SK-N-SH (cell line): ENCODE results near the gene ZC3H7B. TPM values are rescaled to one million over a fixed set of nuclear protein-coding genes. Genes with fewer than 3 reads are reported as not detected.

Source experiments
- CTCF ChIA-PET: fragments of 300-600, 350-600 bp; formaldehyde crosslinking; extraction: SDS; loops from one replicate; lab custom pipeline; 2021; lab: Yijun Ruan, JAX
- POLR2A ChIA-PET: fragments of 350-600 bp; sonication (Branson Sonifier 250); formaldehyde crosslinking; extraction: SDS; loops from one replicate; lab custom pipeline; 2020; ENCODE audit warnings: antibody characterized with exemption, inconsistent platforms; lab: Yijun Ruan, JAX
- DNase-seq: peaks from one replicate; pipeline ENCODE4 v3.0.0; 2012
- H2AFZ ChIP-seq: fragments of 200-600 bp; sonication (generic); 2 replicates; pipeline ENCODE4 v1.8.1; 2016; ENCODE audit warnings: antibody characterized with exemption, mild to moderate bottlenecking, low read depth
- H3F3A ChIP-seq: fragments of 200-600 bp; sonication (generic); replicated peaks from 2 replicates; pipeline ENCODE3; 2016; ENCODE audit warnings: antibody characterized with exemption, mild to moderate bottlenecking; ENCODE audit not compliant: insufficient read depth
- H3K27ac ChIP-seq, 2 experiments: fragments of 200-500 bp in 1 of 2; fragments of 200-600 bp in 1 of 2; sonication (Bioruptor generic) in 1 of 2; sonication (generic), shearing (Covaris generic) in 1 of 2; 2 replicates each; pipeline versions ENCODE4 v1.5.1 to v1.6.1; 2014 to 2016; ENCODE audit warnings: low read depth in 2 of 2, inconsistent platforms in 1 of 2, low read length in 1 of 2, mild to moderate bottlenecking in 1 of 2, mixed read lengths in 1 of 2
- H3K27me3 ChIP-seq: fragments of 200-600 bp; sonication (generic), shearing (Covaris generic); 2 replicates; pipeline ENCODE4 v1.6.1; 2016; ENCODE audit warnings: mixed run types; ENCODE audit not compliant: insufficient read depth
- H3K36me3 ChIP-seq, 2 experiments: fragments of 200-500 bp in 1 of 2; fragments of 200-600 bp in 1 of 2; sonication (Bioruptor generic) in 1 of 2; sonication (generic) in 1 of 2; replicated peaks in 1 of 2; 2 replicates each; pipeline versions ENCODE3 to v1.5.1; 2014 to 2016; ENCODE audit warnings: low read length in 1 of 2, mild to moderate bottlenecking in 1 of 2; ENCODE audit not compliant: insufficient read depth in 2 of 2, control insufficient read depth in 1 of 2
- H3K4me1 ChIP-seq, 2 experiments: fragments of 200-500 bp in 1 of 2; fragments of 200-600 bp in 1 of 2; sonication (Bioruptor generic) in 1 of 2; sonication (generic), shearing (Covaris generic) in 1 of 2; 2 replicates each; pipeline versions ENCODE4 v1.5.1 to v1.6.1; 2014 to 2016; ENCODE audit warnings: low read depth in 1 of 2, low read length in 1 of 2, mixed run types in 1 of 2; ENCODE audit not compliant: insufficient read depth in 2 of 2, control insufficient read depth in 1 of 2
- H3K4me2 ChIP-seq: fragments of 200-600 bp; sonication (generic), shearing (Covaris generic); 2 replicates; pipeline ENCODE4 v1.6.1; 2017; ENCODE audit warnings: mixed run types
- H3K4me3 ChIP-seq, 2 experiments: fragments of 200-500 bp in 1 of 2; fragments of 200-600 bp in 1 of 2; sonication (Bioruptor generic) in 1 of 2; sonication (generic), shearing (Covaris generic) in 1 of 2; 2 replicates each; pipeline versions ENCODE4 v1.5.1 to v1.8.1; 2014 to 2016; ENCODE audit warnings: low read depth in 2 of 2, inconsistent platforms in 1 of 2, low read length in 1 of 2, mild to moderate bottlenecking in 1 of 2, mixed read lengths in 1 of 2, moderate library complexity in 1 of 2
- H3K79me2 ChIP-seq: fragments of 200-600 bp; sonication (generic); 2 replicates; pipeline ENCODE4 v1.8.1; 2017; ENCODE audit warnings: mild to moderate bottlenecking; ENCODE audit not compliant: insufficient read depth
- H3K9ac ChIP-seq: fragments of 200-600 bp; sonication (generic); 2 replicates; pipeline ENCODE4 v1.6.1; 2017; ENCODE audit warnings: mixed run types
- H3K9me2 ChIP-seq: fragments of 200-600 bp; sonication (generic); 2 replicates; pipeline ENCODE4 v1.6.1; 2017; ENCODE audit warnings: mixed run types
- H3K9me3 ChIP-seq: fragments of 200-600 bp; sonication (generic); 2 replicates; pipeline ENCODE4 v1.6.1; 2017; ENCODE audit warnings: mixed run types, mild to moderate bottlenecking, moderate library complexity
- H4K20me1 ChIP-seq: fragments of 200-600 bp; sonication (generic); 2 replicates; pipeline ENCODE4 v1.6.1; 2017; ENCODE audit warnings: mild to moderate bottlenecking, mixed run types; ENCODE audit not compliant: insufficient read depth
- CTCF ChIP-seq: fragments of 200-600 bp; sonication (generic); IDR thresholded peaks from 2 replicates; pipeline ENCODE4 v1.6.1; 2017; ENCODE audit warnings: antibody characterized with exemption, mild to moderate bottlenecking, moderate library complexity
- EZH2phosphoT487 ChIP-seq: fragments of 200-600 bp; sonication (generic); IDR thresholded peaks from 2 replicates; pipeline ENCODE4 v1.6.1; 2017; ENCODE audit warnings: low read depth, mixed run types, mild to moderate bottlenecking, antibody characterized with exemption, moderate library complexity, borderline replicate concordance
- FOSL2 ChIP-seq: IDR thresholded peaks from 2 replicates; pipeline ENCODE4 v1.4.0; 2012; ENCODE audit warnings: low read depth, mild to moderate bottlenecking, moderate library complexity, borderline replicate concordance
- GABPA ChIP-seq: IDR thresholded peaks from 2 replicates; pipeline ENCODE4 v1.4.0; 2012; ENCODE audit warnings: low read depth, mild to moderate bottlenecking
- GATA2 ChIP-seq: sonication (generic); formaldehyde crosslinking; IDR thresholded peaks from 2 replicates; pipeline ENCODE4 v1.5.0; 2020; ENCODE audit warnings: mild to moderate bottlenecking, missing genetic modification reagents
- IRF3 ChIP-seq: fragments of 150-350 bp; IDR thresholded peaks from 2 replicates; pipeline ENCODE4 v1.6.1; 2016; ENCODE audit warnings: mild to moderate bottlenecking, low read depth, low read length
- JUND ChIP-seq: IDR thresholded peaks from 2 replicates; pipeline ENCODE4 v1.4.0; 2012
- MXI1 ChIP-seq: IDR thresholded peaks from 2 replicates; pipeline ENCODE4 v1.6.1; 2012; ENCODE audit warnings: mild to moderate bottlenecking, low read depth, low read length, improper control_type of control experiment
- NFIC ChIP-seq: IDR thresholded peaks from 2 replicates; pipeline ENCODE4 v1.4.0; 2012; ENCODE audit warnings: borderline replicate concordance
- NRF1 ChIP-seq: IDR thresholded peaks from 2 replicates; pipeline ENCODE4 v1.6.1; 2012; ENCODE audit warnings: low read depth, mild to moderate bottlenecking, low read length
- POLR2AphosphoS5 ChIP-seq: IDR thresholded peaks from 2 replicates; pipeline ENCODE4 v1.6.1; 2012; ENCODE audit warnings: low read depth, low read length
- RFX5 ChIP-seq: IDR thresholded peaks from 2 replicates; pipeline ENCODE4 v1.6.1; 2012; ENCODE audit warnings: mild to moderate bottlenecking, improper control_type of control experiment, low read length
- SIN3A ChIP-seq: IDR thresholded peaks from 2 replicates; pipeline ENCODE4 v1.6.1; 2012; ENCODE audit warnings: low read depth, mild to moderate bottlenecking, low read length, moderate library complexity, borderline replicate concordance
- TAF1 ChIP-seq: IDR thresholded peaks from 2 replicates; pipeline ENCODE4 v1.6.1; 2012; ENCODE audit warnings: low read depth, mild to moderate bottlenecking, low read length, moderate library complexity, borderline replicate concordance
- TCF12 ChIP-seq: IDR thresholded peaks from 2 replicates; pipeline ENCODE4 v1.4.0; 2012
- TEAD4 ChIP-seq: IDR thresholded peaks from 2 replicates; pipeline ENCODE4 v1.4.0; 2012; ENCODE audit warnings: mild to moderate bottlenecking, borderline replicate concordance; ENCODE audit not compliant: insufficient read depth
- YY1 ChIP-seq: IDR thresholded peaks from 2 replicates; pipeline ENCODE4 v1.4.0; 2012; ENCODE audit warnings: low read depth, mild to moderate bottlenecking
- WGBS: methylation state at CpG from one replicate; pipeline ENCODE4 v1.1.6; 2017; ENCODE audit warnings: low lambda C conversion rate; 5-methylcytosine and 5-hydroxymethylcytosine counted together
- polyA plus RNA-seq, 3 experiments: library from polyadenylated mRNA; depleted of rRNA; stranded (reverse); fragments of >200 nt; gene quantifications; 2 replicates each; pipeline ENCODE4 v1.2.3, GENCODE V29; 2012

ZC3H7B gene
- polyA plus RNA-seq, 1 of the 3 experiments (the other 2 are of a cell fraction) = 27.1 TPM

- no peak for TF ChIP-seq YY1
- no peak for TF ChIP-seq RFX5
- no peak for TF ChIP-seq GATA2 (CRISPR knock-in tag)
- no peak for TF ChIP-seq EZH2phosphoT487
- no peak for TF ChIP-seq NRF1
- TF ChIP-seq GABPA = no peak
- no peak for TF ChIP-seq IRF3
Observed at GRCh38 chr22:41314821-41315220, 13.5 kb downstream of the ZC3H7B start (continued).

- no peak for DNase-seq
- H4K20me1 ChIP-seq = no peaks in the 10 kb centered on the region
- no peaks in the 10 kb centered on the region for H3F3A ChIP-seq
- no peak overlapping the region for H3K4me2 ChIP-seq
- no peaks in the 10 kb centered on the region for H3K36me3 ChIP-seq
- 92% methylated on average over 1 of the region's 1 CpG for WGBS
- no peaks in the 10 kb centered on the region for H3K27me3 ChIP-seq
- no peak overlapping the region for H3K27ac ChIP-seq
- no peak for TF ChIP-seq POLR2AphosphoS5
- TF ChIP-seq SIN3A = no peak
- TF ChIP-seq RFX5 = no peak
- no peak for TF ChIP-seq CTCF
- TF ChIP-seq MXI1 = no peak
- no peak for TF ChIP-seq NFIC
- TF ChIP-seq TCF12 = no peak
- no peak for TF ChIP-seq JUND
- H3K9me2 ChIP-seq = no peaks in the 10 kb centered on the region
- no peak overlapping the region for H2AFZ ChIP-seq
- ChIA-PET CTCF (no interaction called here), POLR2A (no interaction called here)
- no peak overlapping the region for H3K4me3 ChIP-seq
- no peaks in the 10 kb centered on the region for H3K9me3 ChIP-seq
- peaks cover 43% of the 10 kb centered on the region for H3K79me2 ChIP-seq
- no peaks in the 10 kb centered on the region for H3K4me1 ChIP-seq
- no peak overlapping the region for H3K9ac ChIP-seq
Observed at GRCh38 chr22:41315586-41315985, 14.3 kb downstream of the ZC3H7B start.

GRCh38 chr22:41320416-41321240, 19.3 kb downstream of the ZC3H7B start:
- no peaks in the 10 kb centered on the region for H3K27me3 ChIP-seq
- H4K20me1 ChIP-seq = no peaks in the 10 kb centered on the region
- 91% methylated on average over 7 of the region's 16 CpGs for WGBS
- H3K9ac ChIP-seq = no peak overlapping the region
- no peaks in the 10 kb centered on the region for H3K4me1 ChIP-seq
- CTCF ChIA-PET = no interaction called here
- H3K9me3 ChIP-seq = no peaks in the 10 kb centered on the region
- H3K9me2 ChIP-seq = no peaks in the 10 kb centered on the region
- peaks cover 10% of the 10 kb centered on the region; the same call in 1 of the 2 replicates for H3K79me2 ChIP-seq
- no peak overlapping the region for H2AFZ ChIP-seq
- H3F3A ChIP-seq = no peaks in the 10 kb centered on the region
- no peak for DNase-seq
- H3K4me2 ChIP-seq = no peak overlapping the region
- H3K36me3 ChIP-seq = peaks cover 0 to 3% of the 10 kb centered on the region in 2 experiments
- no peak overlapping the region for H3K4me3 ChIP-seq
- no peak overlapping the region for H3K27ac ChIP-seq
- POLR2A ChIA-PET = no interaction called here
- TF ChIP-seq FOSL2 (no peak), MXI1 (no peak), TAF1 (no peak), CTCF (no peak), TEAD4 (no peak), IRF3 (no peak)
